Measurements from ENCODE around the gene DOCK7. TPM values are rescaled to one million over a fixed set of nuclear protein-coding genes. Genes with fewer than 3 reads are reported as not detected.

DOCK7 gene
- total RNA-seq, 1 donor from 2014 or later = 47.1 TPM

GRCh38 chr1:62457955-62458354, 230.2 kb downstream of the DOCK7 start:
- no peak for DNase-seq (ENCODE audit: low spot score)

- DNase-seq (ENCODE audit: low spot score) = no peak
Observed at GRCh38 chr1:62452951-62453350, 235.2 kb downstream of the DOCK7 start.

GRCh38 chr1:62450301-62450700, 237.9 kb downstream of the DOCK7 start:
- no peak for DNase-seq (ENCODE audit: low spot score)

GRCh38 chr1:62448221-62448933, 239.8 kb downstream of the DOCK7 start:
- DNase-seq (ENCODE audit: low spot score) = no peak

- no peak for DNase-seq (ENCODE audit: low spot score)
Observed at GRCh38 chr1:62444701-62445100, 243.5 kb downstream of the DOCK7 start.

DNA sequence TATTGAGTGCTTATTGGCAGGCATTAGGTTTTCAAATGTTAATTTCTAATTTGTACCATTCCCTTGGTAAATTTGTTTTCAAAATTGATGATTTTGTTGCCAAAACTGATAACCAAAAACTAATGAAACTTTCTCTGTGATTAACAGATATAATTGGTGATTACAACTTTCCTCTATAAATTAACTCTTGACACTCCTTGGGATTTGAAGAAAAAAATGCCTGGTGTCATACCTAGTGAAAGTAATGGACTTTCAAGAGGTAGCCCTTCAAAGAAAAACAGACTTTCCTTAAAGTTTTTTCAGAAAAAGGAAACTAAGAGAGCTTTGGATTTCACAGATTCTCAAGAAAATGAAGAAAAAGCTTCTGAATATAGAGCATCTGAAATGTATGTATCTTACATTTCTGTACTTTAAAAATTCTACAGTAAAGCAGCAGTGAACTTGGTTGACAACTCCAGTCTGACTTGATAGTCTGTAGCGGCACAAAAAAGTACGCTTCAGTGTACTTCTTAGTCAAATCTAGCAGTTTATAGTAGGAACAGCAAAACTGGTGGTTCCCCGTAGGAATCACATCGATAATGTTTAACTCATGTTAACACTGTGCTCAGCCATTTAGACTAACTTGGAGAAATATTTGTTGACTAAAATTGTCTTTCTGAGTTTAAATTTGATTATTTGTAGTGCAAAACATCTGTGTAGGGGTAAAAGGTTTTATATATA, 248.4 kb downstream of the DOCK7 start:
- no peak for DNase-seq (ENCODE audit: low spot score)

DNA sequence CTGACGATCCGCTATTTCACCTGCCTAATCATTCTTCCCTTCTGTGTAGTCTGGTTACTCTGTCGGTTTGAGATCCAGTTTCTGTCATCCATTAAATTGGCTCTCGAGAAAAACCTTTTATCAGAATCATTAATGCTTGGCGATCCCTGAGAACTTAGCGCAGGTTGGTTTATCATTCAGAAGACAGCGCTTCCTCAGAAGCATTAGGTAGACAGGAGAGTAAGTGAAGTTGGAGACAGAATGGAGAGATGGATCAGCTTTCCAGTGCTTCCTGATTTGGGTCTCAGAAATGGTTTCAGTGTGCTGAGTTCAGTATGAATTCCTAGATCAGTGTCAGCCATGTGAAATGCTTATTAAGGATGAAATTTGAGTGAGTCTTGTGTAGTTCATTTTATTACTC, 250.0 kb downstream of the DOCK7 start:
- no peak for DNase-seq (ENCODE audit: low spot score)

DNA sequence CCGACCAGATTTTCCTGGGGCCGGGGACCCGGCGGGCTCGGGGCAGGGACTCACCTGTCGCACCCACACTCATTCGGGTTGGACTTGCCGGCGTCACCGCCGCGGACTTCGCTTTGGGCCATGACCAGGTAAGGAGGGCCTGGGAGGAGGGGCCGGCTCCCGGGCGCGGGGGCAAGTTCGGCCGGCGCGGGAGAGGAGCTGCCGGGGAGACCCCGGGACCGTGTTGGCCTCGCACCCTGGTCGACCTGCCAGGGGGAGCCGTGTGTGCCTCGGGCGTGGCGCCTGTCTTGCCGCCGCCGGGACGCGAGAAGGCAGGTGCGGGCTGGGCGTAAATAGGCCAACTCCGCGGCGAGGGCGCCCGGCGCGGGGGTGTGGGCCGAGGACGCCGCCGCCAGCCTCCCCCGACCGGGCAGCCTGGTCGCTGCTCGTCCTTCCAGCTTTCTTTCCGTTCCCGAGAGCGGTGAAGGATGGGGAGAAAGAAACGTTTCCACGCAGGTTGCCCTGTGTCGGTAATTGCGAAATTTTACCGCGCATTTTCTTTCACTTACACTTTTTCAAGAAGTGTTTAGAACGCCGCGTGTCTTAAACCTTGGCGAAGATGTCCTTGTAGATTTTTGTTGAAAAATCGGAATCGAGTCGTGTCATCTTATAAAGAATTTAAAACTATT, 250.8 kb downstream of the DOCK7 start:
- DNase-seq (ENCODE audit: low spot score) = peak; percentile 93

DNA sequence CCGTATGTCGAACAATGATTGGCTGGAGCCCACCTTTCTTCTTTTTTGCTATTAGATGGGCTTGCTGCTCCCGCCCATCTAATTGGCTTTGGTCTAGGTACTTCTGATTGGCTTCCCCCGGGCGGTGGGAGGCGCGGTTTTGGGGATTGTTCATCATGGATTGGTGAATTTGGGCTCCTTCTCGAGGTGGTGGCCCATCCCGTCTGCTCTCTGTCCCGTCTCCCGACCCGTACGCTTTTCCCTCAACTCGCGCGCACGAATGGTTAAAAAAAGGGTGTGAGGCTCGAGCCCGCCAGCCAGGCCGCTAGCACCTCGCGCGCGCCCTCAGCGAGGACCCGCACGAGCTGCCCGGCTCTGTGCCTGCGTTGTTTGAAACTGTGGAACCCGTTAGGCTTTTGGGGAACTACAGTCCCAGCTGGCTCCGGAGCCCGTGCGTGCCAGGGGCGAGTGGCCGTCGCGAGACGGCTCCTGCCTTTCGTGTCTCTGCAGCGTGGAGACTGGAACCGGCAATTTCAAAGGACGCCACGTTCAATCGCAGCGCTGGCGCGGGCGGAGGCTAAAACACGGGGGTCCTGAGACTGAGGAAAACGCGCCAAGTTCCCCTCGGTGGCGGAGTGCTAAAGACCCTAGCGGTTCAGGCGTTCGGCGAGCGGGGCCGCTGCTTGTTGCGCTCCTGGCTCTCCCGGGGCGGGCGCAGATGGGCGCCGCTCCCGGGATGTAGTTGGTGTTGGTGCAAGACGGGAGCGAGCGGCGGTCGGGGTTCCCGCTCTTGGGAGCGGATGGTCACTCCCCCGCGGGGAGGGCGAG, 251.5 kb downstream of the DOCK7 start, which contains the start of gene USP1:
USP1 (plus strand) TSS at position 584 of the 807 bp plus-strand sequence. CDS start 2,819 bp downstream, outside the sequence.
- DNase-seq (ENCODE audit: low spot score) = peak; percentile 96

DNA sequence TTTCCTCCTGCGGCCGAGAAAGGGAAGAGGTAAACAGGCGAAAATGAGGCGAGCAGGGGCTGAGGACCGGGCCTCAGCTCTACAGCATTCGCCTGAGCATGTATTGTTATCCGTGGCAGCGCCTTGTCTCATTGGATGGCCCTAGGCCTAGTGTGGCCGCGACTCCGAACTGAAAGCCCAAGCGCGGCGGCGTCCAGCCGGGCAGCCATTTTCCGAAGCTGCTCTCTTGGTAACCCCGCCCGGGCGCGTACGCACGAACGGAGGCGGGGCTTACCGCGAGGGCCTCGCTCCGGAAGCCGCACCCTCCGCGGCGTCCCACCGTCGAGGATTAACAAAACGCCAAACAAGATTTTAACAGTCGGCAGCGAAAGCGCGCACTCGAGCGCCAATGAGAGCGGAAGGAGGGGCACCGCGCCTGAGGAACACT, 252.1 kb downstream of the DOCK7 start:
- DNase-seq (ENCODE audit: low spot score) = peak; percentile 98

DNA sequence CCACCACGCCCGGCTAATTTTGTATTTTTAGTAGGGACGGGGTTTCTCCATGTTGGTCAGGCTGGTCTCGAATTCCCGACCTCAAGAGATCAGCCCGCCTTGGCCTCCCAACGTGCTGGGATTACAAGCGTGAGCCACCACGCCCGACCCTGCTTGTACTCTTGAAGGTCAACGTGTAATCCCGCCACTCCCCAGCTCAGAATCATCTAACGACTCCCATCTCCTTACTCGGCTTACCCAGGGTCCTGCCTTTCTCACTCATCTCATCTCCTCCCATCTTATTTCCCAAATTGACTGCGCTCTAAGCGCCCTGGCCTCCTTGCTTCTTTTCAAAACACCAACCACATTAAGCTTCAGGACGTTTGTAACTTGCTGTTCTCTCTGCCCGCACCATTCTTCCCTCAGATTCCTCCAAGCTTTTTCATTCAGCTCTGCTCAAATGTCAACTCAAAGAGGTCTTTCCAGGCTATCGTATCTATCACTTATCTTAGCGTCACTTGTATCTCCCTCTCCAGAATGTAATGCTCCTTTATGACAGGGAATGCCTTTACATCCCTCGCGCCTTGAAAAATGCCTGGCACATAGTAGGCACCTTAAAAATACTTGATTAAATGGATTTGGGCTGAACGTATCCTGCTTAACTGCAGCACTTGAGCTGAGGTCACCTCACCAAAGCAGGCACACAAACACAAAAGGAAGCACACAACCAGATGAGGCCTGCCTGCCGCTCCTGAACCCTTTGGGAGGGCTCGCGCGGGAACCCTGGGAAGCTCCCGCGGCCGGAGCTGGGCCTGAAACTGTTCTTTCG, 252.8 kb downstream of the DOCK7 start:
- no peak for DNase-seq (ENCODE audit: low spot score)

GRCh38 chr1:62434618-62435001, 253.6 kb downstream of the DOCK7 start:
- DNase-seq (ENCODE audit: low spot score) = no peak

- DNase-seq (ENCODE audit: low spot score) = no peak
Observed at GRCh38 chr1:62433861-62434617, 254.1 kb downstream of the DOCK7 start.

DNA sequence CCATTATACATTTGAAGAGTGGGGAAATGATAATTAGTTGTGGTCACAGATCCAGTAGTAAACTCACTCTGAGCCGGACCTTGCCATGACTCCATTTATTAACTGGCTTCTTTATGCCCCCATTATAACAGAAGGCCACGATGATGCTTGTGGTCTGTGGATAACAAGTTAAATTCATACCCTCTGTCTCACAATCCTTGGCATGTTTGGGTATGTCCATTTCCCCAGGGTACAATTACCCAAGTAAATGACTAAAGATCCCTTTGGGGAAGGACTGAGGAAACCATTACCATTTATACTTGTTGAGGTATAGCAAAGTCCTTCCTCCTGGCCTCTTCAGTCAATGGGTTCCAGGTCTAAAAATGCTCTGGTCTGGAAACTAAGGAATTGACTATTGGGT, 258.6 kb downstream of the DOCK7 start:
- DNase-seq (ENCODE audit: low spot score) = no peak

DNA sequence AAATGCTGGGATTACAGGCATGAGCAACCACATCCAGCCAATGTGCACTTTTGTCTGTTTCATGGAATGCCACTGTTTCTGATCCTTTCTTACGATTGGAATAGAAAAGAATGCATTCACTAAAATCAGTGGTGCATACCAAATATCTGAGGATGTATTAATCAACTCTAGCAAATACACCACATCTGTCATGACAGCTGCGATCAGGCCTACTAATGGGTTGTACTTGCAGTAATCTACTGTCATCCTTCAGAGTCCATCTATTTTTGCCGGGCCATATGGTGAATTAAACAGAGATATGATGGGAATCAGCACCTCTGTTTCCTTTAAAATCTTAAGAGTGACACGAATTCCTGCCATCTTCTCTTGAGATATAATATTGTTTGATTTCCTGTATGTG, 259.8 kb downstream of the DOCK7 start:
- DNase-seq (ENCODE audit: low spot score) = no peak

GRCh38 chr1:62426794-62427193, 261.4 kb downstream of the DOCK7 start:
- DNase-seq (ENCODE audit: low spot score) = no peak

DNA sequence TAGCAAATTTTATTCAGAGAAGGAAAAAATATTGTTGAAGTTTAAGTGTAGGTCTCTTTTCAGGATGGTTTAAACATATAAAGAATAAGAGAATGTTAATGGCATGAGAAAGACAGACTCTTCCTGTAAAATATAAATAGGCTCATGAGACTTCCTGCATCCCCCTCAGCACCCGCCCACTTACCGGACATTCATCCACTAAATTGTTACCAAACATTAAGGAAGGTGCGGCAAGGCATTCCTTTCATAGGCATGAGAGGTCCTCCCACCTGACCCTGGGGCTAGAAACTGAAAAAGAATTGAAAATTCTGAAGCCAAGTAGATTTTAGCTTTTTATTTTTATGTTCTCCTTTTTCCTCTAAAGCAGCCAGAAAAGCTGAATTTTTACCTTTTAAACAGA, 261.9 kb downstream of the DOCK7 start:
- no peak for DNase-seq (ENCODE audit: low spot score)

DNA sequence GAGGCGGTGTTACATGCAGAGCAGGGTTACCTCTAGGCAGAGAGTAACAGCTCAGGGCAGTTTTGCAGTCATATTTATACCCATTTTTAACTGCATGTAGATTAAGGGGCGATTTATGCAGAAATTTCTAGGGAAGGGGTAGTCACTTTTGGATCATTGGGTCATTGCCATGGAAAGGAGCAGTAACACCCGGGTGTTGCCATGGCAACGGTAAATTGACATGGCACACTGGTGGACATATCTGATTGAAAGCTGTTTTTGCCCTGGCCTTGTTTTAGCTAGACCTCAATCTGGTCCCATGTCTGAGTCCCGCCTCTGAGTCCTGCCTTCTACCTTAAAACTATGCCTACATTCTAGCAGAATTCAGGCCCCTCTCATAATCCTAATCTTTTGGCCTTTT, 263.1 kb downstream of the DOCK7 start:
- no peak for DNase-seq (ENCODE audit: low spot score)

DNA sequence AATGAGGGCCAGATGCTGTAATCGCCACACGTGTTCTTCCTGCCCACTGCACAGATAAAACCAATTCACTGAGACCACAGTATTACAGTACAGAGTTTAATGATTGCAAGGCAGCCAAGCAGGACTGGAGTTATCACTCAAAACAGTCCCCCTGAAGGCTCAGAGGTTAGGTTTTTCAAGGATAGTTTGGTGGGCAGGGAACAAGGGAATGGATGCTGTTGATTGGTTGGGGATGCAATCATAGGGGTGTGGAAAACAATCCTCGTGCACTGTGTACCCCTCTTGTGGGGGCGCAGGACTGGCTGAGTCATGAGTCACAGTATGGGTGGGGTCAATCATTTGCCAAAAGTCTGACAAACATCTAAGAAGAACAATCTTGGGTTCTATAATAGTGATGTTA, 263.8 kb downstream of the DOCK7 start:
- no peak for DNase-seq (ENCODE audit: low spot score)
